Fibroblast of skin of back (primary cell): ENCODE measurements around the gene PHYKPL.

ENCODE experiments used
- DNase-seq: peaks from one replicate; pipeline ENCODE4 v3.0.0-alpha.2; 2013

Gene PHYKPL

DNA sequence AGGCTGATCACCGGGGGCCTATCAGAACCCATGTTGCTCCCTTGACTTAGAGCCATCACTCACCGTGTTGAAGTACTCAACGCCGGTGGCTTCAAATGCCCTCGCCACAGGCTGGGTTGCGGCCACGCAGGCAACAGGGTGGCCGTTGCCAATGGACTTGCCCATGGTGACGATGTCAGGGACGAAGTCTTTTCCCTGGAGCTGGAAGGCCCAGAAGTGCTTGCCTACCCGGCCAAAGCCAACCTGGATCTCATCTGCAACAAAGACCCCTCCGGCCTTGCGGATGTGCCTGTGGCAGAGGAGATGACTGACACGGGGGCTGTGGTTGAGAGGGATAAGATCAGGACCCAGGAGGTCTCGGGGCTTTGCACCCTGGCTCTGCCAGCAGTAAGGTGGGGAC lies 10.3 kb downstream of the PHYKPL start:
- no peak for DNase-seq

DNA sequence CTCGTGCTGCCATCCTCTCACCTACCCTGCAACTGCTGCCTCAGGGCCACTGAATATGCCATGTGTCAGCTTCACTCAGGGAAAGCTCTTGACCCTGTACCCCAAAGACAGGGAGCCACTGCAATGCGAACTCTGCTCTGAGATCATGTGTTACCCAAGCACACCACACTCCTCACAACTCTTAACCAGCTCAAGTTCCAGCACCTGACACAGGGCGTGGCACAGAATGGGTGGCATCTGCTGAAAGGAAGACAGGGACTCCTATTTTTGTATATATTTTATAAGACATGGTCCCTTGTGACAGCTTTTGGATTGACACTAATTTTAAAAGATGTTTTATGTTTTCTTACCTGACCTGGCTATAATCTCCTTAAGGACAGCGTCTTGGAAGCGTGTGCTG lies 10.7 kb downstream of the PHYKPL start:
- no peak for DNase-seq

GRCh38 chr5:178221282-178221681 lies 11.3 kb downstream of the PHYKPL start:
- no peak for DNase-seq

DNA sequence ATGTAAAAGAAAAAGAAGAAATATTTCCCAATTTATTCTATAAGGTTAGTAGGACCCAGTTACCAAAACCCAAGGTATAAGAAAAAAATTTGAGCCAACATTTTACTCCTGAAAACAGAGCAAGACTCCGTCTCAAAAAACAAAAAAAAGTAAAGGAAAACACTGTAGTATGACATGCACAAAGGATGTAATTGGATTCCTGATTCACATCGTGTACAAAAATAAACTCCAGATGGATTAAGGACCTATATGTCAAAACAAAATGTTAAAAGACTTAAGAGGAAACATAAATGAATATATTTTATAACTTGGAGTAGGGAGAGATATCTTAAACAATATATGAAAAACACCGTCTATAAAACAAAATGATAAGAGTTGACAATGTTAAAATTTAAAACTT lies 13.8 kb downstream of the PHYKPL start:
- DNase-seq, result no peak

- no peak for DNase-seq
These were observed 14.3 kb downstream of the PHYKPL start for GRCh38 chr5:178218237-178218776.

DNA sequence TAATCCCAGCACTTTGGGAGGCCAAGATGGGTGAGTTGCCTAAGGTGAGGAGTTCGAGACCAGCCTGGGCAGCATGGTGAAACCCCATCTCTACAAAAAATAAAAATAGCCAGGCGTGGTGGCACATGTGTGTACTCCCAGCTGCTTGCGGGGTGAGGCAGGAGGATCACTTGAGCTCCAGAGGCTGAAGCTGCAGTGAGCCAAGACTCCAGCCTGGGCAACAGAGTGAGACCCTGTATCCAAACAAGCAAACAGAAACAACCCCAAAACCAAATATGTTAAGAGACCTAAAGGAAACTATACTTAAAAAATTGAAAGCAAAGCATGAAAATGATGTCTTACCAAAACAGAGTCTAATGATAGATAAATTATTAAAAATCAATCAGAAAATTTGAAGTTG lies 15.8 kb downstream of the PHYKPL start:
- no peak for DNase-seq

DNA sequence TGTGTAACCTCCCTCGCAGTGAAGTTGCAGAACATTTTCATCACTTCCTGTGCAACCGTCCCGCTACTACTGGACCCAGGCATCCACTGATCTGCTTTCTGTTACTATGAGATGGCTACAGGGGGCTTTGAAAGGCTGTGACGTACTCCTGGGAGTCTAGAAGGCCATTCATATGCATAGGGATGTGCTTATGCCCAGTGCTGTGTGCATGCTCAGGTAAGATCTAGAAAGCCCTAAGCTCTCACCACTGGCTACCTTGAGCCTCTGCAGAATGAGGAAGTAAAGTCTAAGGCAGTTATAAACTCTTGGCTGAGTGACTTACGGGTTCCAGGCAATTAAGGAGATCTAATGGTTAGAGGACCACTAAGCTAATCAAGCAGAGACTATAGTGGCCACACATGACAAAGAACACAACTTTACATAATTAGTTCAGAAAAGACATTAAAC lies 16.5 kb downstream of the PHYKPL start:
- DNase-seq, result no peak

DNA sequence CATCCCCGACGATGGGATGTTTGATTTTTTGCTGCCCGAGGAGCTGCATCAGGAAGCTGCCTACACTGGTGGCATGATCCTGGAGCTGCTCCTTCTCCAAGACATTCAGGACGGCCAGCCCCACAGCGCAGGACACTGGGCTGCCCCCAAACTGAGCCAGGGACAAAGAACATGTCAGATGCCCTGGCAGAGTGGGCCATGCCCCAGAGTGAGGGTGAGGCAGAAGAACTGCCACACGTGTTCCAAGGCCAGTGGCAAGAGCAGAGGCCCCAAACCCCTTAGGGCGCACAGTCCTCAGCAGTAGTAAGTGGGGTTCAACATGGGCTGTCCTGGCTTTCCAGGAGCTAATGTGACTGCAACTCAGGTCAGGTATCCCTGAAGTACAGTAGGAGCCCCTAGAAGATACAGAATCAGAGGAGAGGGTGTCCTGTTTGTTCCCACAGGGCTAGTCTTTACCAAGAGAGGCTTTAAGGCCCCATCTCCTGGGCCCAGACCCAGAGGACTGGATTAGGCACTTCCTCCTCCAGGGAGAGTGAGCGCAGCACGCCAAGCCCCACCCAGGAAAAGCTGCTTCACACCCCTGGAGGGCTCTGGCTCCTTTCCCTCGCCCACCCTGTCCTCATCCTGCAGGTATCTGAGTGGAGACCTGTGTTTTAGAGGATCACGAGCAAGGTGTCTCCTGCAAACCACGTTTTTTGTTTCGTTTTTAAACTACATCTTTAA lies 17.2 kb downstream of the PHYKPL start:
- no peak for DNase-seq

GRCh38 chr5:178214160-178214803 lies 18.3 kb downstream of the PHYKPL start:
- no peak for DNase-seq

GRCh38 chr5:178213748-178214151 lies 18.9 kb downstream of the PHYKPL start:
- no peak for DNase-seq

DNA sequence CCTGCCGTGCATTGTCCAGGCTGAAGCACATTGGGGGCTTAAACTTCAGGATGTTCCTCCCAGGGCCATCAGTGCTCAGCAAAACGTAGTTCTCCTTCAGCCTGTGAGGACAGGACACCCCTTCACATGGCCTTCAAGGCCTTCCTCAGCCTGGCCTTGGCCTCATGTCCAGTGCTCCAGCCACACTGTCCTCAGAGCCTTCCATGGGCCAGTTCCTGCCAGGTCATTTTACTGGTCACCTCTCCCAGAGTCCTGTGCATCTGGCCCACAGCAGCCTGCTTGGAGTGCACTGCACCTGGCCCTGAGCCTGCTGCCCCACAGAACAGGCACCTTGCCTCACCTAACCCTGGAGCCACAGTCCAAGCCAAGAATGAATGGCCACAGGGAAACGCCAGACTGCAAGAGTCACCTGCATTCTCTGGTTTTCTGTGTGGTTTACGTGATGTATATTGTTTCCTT lies 19.6 kb downstream of the PHYKPL start:
- no peak for DNase-seq

GRCh38 chr5:178212241-178213002 lies 20.2 kb downstream of the PHYKPL start:
- DNase-seq, result no peak

DNA sequence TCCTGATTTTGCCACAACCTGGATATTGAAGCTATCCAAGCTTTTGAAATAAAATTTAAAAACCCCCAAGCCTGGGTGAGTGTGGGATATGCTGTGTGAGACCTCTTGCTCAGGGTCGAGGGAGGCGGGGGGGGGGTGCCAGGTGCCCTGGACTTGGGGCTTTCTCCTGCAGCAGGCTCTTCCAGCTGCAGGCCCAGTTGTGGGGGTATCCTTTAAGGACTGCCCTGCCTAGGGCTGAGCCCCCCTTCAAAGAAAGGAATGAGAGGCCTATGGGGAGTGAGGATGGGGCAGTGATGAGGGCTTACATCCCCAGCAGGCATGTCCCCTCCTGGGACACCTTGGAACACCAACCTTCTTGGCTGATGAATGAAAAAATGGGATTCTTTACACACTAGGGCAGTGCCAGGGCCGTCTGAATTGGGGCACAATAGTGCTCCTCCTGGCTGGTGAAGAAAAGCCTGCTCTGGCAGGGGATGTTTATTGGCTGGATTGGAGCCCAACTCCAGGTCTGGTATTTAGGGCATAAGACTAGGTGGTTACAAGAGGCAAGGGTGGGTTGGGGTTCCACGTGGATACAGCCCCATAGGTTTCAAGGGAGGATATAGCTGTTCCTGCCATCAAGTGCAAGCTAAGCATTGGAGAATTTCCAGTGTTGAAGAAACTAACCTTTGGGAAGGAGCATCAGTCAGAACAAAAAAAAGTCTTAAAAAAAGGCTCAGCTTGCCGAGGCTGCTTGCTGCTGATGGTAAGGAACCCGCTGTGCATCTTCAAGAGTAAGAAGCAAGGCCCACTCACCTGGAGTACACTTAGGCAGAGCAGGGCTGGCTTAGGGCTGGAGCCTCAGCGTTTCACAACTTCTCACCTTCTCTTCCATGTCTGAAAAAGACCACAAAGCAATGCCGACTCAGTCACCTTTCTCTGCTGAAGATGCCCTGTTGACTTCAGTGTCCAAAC lies 21.2 kb downstream of the PHYKPL start:
- no peak for DNase-seq

- no peak for DNase-seq
These were observed 21.9 kb downstream of the PHYKPL start for GRCh38 chr5:178210686-178211085.

GRCh38 chr5:178210073-178210535 lies 22.5 kb downstream of the PHYKPL start:
- DNase-seq, result no peak

DNA sequence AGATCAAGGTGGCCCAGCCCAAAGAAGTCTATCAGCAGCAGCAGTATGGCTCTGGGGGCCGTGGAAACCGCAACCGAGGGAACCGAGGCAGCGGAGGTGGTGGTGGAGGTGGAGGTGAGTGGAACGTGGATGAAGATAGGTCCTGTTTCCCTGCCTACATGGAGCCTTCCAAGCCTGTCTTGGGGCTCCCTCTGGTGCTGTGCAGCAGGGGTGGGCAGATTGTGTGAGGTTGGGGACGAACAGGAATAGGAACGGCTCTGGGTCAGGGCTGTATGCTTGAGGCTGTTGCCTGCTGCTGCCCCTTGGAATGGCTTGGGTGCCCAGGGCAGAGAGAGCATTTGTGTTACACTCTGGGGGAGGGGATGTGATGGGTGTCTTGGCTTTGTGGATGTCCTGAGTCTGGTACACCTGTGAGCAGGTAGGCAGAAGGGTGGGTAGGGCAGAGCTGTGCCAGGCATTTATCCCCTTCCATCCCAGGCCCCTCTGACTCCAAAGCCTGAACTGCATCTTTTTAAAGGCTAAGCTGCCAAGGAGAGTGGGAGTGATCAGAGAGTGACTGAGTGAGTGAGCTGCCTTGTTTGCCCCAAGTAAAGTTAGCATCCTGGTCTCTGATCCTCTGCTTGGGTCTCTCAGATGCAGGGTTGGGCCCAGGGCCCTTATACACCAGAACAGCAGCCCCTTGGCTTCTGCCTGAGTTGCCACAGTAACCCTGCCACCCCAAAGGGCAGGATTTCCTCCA lies 23.1 kb downstream of the PHYKPL start:
- no peak for DNase-seq

DNA sequence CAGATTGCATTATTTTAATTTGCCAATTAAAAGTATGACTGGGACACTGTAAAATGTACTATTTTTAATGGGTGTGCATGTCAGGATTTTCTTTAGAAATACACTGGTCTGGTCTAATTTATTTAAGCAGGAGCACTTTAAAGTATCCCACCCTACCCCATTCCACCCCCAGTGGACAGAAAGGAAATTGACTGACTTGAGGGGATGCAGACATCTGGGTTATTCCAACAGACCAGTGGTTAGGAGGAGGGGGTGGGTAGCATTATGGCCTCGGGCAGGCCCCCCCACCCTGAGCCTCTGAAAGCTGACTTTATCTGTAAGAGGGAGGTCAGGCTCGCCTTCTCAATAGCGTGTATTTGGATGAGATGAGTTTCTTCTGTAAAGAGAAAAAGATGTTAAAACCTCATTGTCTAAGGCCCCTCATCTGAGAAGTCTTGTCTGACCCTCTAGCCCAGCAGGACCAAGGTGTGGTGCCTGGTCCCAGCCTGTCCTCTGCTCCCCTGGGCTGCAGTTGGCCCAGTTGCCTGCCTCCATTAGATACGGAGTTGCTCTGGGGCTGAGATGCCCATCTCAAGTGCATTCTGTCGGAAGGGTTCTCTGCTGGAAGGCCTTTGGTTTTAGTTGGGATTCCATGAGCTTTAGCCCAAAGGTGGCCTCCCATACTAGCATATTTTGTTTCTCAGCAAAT lies 23.9 kb downstream of the PHYKPL start:
- DNase-seq, result no peak

DNA sequence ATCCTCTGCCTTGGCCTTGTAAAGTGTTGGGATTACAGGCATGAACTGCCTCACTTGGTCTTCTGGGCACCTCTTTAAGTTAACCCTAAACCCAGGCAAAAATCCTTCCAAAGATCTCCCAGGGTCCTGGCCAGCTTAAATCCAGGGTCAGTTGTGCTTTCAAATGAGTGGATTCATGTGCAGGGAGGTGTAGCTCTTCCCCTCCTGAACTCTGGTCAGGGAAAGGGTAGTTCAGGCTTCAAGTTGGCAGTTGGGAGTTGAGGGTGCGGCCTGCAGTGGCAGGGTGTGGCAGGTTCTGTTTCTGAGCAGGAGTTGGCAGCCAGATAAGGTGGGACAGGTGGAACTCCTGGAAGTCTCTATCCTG lies 24.7 kb downstream of the PHYKPL start:
- no peak for DNase-seq

- DNase-seq, result no peak
These were observed 25.3 kb downstream of the PHYKPL start for GRCh38 chr5:178207183-178207916.
